ENCODE results near the gene ADARB1.

ADARB1 gene

GRCh38 chr21:45264146-45264911 is 189.9 kb downstream of the ADARB1 start:
- H3K4me1 ChIP-seq (ENCODE audit: control insufficient read depth, insufficient read depth, low read length), result no peaks in the 10 kb centered on the region
- H3K27me3 ChIP-seq (ENCODE audit: control insufficient read depth, insufficient read depth, low read length), result no peaks in the 10 kb centered on the region
- no peak overlapping the region for H3K27ac ChIP-seq (ENCODE audit: low read depth, low read length)
- no peak overlapping the region for H3K9ac ChIP-seq (ENCODE audit: low read length)
- H3K4me3 ChIP-seq (ENCODE audit: low read length), result no peak overlapping the region
- peaks cover 36% of the 10 kb centered on the region for H3K36me3 ChIP-seq (ENCODE audit: control insufficient read depth, insufficient read depth, low read length)

- H3K9ac ChIP-seq (ENCODE audit: low read length), result no peak overlapping the region
- no peak overlapping the region for H3K27ac ChIP-seq (ENCODE audit: low read depth, low read length)
- H3K4me3 ChIP-seq (ENCODE audit: low read length), result no peak overlapping the region
- no peaks in the 10 kb centered on the region for H3K4me1 ChIP-seq (ENCODE audit: control insufficient read depth, insufficient read depth, low read length)
- H3K27me3 ChIP-seq (ENCODE audit: control insufficient read depth, insufficient read depth, low read length), result no peaks in the 10 kb centered on the region
- peaks cover 40% of the 10 kb centered on the region for H3K36me3 ChIP-seq (ENCODE audit: control insufficient read depth, insufficient read depth, low read length)
Measured at GRCh38 chr21:45264912-45265515, 190.6 kb downstream of the ADARB1 start.

DNA sequence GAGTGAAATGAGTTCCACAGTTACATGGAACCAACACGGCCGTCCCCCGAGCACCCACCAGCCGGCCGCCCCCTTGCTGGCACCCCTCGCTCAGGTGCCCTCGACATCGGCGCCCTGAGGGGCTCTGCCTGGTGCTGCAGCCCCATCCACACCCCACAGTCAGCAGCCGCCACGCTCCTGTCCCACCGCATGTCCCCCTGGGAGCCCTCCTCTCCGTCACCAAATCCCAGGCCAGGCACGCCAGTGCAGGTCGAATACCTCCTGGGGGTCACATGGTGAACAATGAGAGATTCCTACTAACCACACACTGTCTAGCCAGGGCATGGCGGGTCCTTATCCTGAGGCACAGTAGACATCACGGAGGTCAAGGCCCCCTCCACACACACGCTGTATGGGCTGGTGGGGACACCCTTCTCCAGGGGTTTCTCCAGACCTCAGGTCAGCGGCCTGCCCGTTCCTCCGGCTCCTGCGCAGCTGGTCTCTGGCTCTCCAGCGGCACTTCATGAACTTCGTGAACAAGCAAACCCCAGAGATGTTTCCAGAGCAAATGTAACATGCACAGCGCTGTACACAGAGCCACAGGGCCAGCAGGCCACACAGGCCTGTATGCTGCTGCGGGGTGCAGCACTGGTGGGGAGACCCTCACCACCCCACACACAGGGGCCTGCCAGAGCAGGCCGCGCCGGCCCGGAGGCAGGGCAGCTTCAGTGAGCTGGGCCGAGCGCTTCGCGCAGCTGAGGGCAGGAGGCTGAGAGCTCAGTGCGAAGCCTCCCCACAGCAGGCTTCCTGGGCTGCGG is 191.5 kb downstream of the ADARB1 start:
- H3K4me3 ChIP-seq (ENCODE audit: low read length), result no peak overlapping the region
- no peaks in the 10 kb centered on the region for H3K27me3 ChIP-seq (ENCODE audit: control insufficient read depth, insufficient read depth, low read length)
- H3K4me1 ChIP-seq (ENCODE audit: control insufficient read depth, insufficient read depth, low read length), result no peaks in the 10 kb centered on the region
- peaks cover 44% of the 10 kb centered on the region for H3K36me3 ChIP-seq (ENCODE audit: control insufficient read depth, insufficient read depth, low read length)
- H3K9ac ChIP-seq (ENCODE audit: low read length), result no peak overlapping the region
- H3K27ac ChIP-seq (ENCODE audit: low read depth, low read length), result no peak overlapping the region

DNA sequence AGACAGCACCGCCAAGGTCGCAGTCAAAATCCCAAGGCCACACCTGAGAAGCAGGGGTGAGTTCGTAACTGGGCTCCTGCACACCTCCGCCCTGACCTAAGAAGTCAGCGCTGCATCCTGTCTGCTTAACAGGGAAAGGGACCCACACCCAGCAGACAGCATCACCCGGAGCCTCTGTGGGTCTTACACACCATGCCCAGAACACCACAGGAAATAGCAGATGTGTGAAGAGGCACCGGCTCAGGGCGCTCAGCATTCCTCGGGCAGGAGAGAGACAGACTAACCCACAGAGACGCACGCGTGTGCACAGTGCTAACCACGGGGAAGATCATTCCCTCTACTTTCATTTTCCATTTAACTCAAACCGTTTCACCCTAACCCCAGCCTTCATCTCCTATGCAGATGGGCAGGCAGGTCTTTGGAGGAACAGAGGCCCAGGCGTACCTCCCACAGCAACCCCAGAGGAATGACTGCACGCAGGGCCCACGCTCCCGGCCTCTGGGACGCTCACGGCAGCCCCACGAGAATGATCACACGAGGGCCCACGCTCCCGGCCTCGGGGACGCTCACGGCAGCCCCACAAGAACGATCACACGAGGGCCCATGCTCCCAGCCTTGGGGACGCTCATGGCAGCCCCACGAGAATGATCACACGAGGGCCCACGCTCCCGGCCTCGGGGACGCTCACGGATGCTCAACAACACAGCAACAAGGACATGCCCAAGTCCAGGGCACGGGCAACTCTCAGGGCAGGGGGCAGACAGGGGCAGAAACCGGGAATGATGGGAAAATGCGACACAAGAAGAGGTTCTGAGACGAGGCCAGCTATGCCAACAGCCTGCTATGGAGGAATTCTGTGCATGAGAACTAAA is 192.4 kb downstream of the ADARB1 start:
- H3K36me3 ChIP-seq (ENCODE audit: control insufficient read depth, insufficient read depth, low read length), result peaks cover 44% of the 10 kb centered on the region
- H3K4me3 ChIP-seq (ENCODE audit: low read length), result no peak overlapping the region
- H3K27ac ChIP-seq (ENCODE audit: low read depth, low read length), result no peak overlapping the region

DNA sequence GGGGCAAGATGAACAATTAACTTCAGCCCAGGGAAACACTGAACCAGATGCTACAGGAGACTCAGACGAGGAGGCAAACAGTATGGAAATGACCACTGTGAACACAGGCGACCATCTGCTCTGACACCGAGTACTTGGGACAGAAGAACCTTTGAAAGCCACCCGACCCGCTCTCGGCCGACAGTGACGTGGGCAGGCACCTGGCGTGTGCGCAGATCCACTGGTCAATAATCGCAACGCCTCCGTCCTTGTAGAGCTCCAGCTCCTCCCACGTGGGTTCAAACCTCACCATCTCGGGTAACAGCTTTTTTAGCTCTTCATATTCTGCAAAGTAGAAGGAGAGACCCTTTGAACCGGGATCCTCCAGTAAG is 193.0 kb downstream of the ADARB1 start:
- no peaks in the 10 kb centered on the region for H3K4me1 ChIP-seq (ENCODE audit: control insufficient read depth, insufficient read depth, low read length)
- H3K4me3 ChIP-seq (ENCODE audit: low read length), result no peak overlapping the region
- peaks cover 44% of the 10 kb centered on the region for H3K36me3 ChIP-seq (ENCODE audit: control insufficient read depth, insufficient read depth, low read length)
- H3K9ac ChIP-seq (ENCODE audit: low read length), result no peak overlapping the region
- no peaks in the 10 kb centered on the region for H3K27me3 ChIP-seq (ENCODE audit: control insufficient read depth, insufficient read depth, low read length)
- H3K27ac ChIP-seq (ENCODE audit: low read depth, low read length), result no peak overlapping the region

More for the DNA sequence above, 192.4 kb downstream of the ADARB1 start:
- H3K4me1 ChIP-seq (ENCODE audit: control insufficient read depth, insufficient read depth, low read length), result no peaks in the 10 kb centered on the region
- no peak overlapping the region for H3K9ac ChIP-seq (ENCODE audit: low read length)
- H3K27me3 ChIP-seq (ENCODE audit: control insufficient read depth, insufficient read depth, low read length), result no peaks in the 10 kb centered on the region

GRCh38 chr21:45269861-45270260 is 195.5 kb downstream of the ADARB1 start:
- Histone ChIP-seq H3K36me3 (ENCODE audit: control insufficient read depth, insufficient read depth, low read length) (peaks cover 30% of the 10 kb centered on the region), H3K4me1 (ENCODE audit: control insufficient read depth, insufficient read depth, low read length) (no peaks in the 10 kb centered on the region), H3K27ac (ENCODE audit: low read depth, low read length) (no peak overlapping the region), H3K4me3 (ENCODE audit: low read length) (no peak overlapping the region), H3K9ac (ENCODE audit: low read length) (no peak overlapping the region), H3K27me3 (ENCODE audit: control insufficient read depth, insufficient read depth, low read length) (no peaks in the 10 kb centered on the region)

- no peaks in the 10 kb centered on the region for H3K27me3 ChIP-seq (ENCODE audit: control insufficient read depth, insufficient read depth, low read length)
- no peak overlapping the region for H3K9ac ChIP-seq (ENCODE audit: low read length)
- peaks cover 28% of the 10 kb centered on the region for H3K36me3 ChIP-seq (ENCODE audit: control insufficient read depth, insufficient read depth, low read length)
Measured at GRCh38 chr21:45270306-45270821, 196.0 kb downstream of the ADARB1 start.

More at GRCh38 chr21:45270306-45270821, 196.0 kb downstream of the ADARB1 start:
- H3K4me1 ChIP-seq (ENCODE audit: control insufficient read depth, insufficient read depth, low read length), result no peaks in the 10 kb centered on the region
- H3K27ac ChIP-seq (ENCODE audit: low read depth, low read length), result no peak overlapping the region
- H3K4me3 ChIP-seq (ENCODE audit: low read length), result no peak overlapping the region
